H9 (cell line): ENCODE measurements around the gene ZSWIM1. TPM values are rescaled to one million over a fixed set of nuclear protein-coding genes. Genes with fewer than 3 reads are reported as not detected.
A peak's percentile ranks its signal among the peaks of the same experiment; 100 is the strongest.

Source experiments
- DNase-seq: peaks from one replicate; pipeline ENCODE4 v3.0.0-alpha.2; 2017
- H2AFZ ChIP-seq: one replicate; pipeline ENCODE4 v1.6.1; 2013; ENCODE audit warnings: mild to moderate bottlenecking, low read length, control low read depth, moderate library complexity
- H2AK5ac ChIP-seq: 2 replicates; pipeline ENCODE4 v1.6.1; 2013; ENCODE audit warnings: low read length, control low read depth, mixed read lengths; ENCODE audit not compliant: insufficient read length
- H2BK120ac ChIP-seq: one replicate; pipeline ENCODE4 v1.6.1; 2013; ENCODE audit warnings: low read depth, mild to moderate bottlenecking, low read length, control low read depth, inconsistent platforms; ENCODE audit not compliant: poor library complexity, severe bottlenecking
- H2BK12ac ChIP-seq: 2 replicates; pipeline ENCODE4 v1.6.1; 2013; ENCODE audit warnings: low read length, control low read depth, mixed read lengths, low read depth; ENCODE audit not compliant: insufficient read length
- H2BK15ac ChIP-seq: 2 replicates; pipeline ENCODE4 v1.6.1; 2013; ENCODE audit warnings: low read depth, low read length, control low read depth
- H2BK20ac ChIP-seq: one replicate; pipeline ENCODE4 v1.6.1; 2013; ENCODE audit warnings: low read depth, mild to moderate bottlenecking, low read length, control low read depth, inconsistent platforms; ENCODE audit not compliant: poor library complexity, severe bottlenecking
- H2BK5ac ChIP-seq: 2 replicates; pipeline ENCODE4 v1.6.1; 2013; ENCODE audit warnings: low read length, control low read depth, mixed read lengths; ENCODE audit not compliant: insufficient read length
- H3K14ac ChIP-seq: 2 replicates; pipeline ENCODE4 v1.6.1; 2013; ENCODE audit warnings: low read length, control low read depth; ENCODE audit not compliant: insufficient read depth
- H3K18ac ChIP-seq: 2 replicates; pipeline ENCODE4 v1.6.1; 2013; ENCODE audit warnings: low read depth, mild to moderate bottlenecking, mixed read lengths, low read length, control low read depth; ENCODE audit not compliant: insufficient read length
- H3K23ac ChIP-seq: 2 replicates; pipeline ENCODE4 v1.6.1; 2013; ENCODE audit warnings: low read length, control low read depth, mixed read lengths, low read depth; ENCODE audit not compliant: insufficient read length
- H3K23me2 ChIP-seq: 2 replicates; pipeline ENCODE4 v1.6.1; 2013; ENCODE audit warnings: low read depth, mild to moderate bottlenecking, mixed read lengths, low read length, control low read depth; ENCODE audit not compliant: insufficient read length, poor library complexity, severe bottlenecking
- H3K27ac ChIP-seq: 2 replicates; pipeline ENCODE4 v1.5.1; 2013; ENCODE audit warnings: low read length, control low read depth, mixed read lengths, low read depth; ENCODE audit not compliant: insufficient read length
- H3K27me3 ChIP-seq: 2 replicates; pipeline ENCODE4 v1.6.1; 2013; ENCODE audit warnings: low read length, control low read depth, inconsistent platforms; ENCODE audit not compliant: insufficient read depth
- H3K4ac ChIP-seq: 2 replicates; pipeline ENCODE4 v1.6.1; 2013; ENCODE audit warnings: low read depth, mild to moderate bottlenecking, control low read depth, inconsistent platforms, low read length, moderate library complexity
- H3K4me1 ChIP-seq: 2 replicates; pipeline ENCODE4 v1.6.1; 2013; ENCODE audit warnings: low read length, control low read depth, inconsistent platforms; ENCODE audit not compliant: insufficient read depth
- H3K4me2 ChIP-seq: 2 replicates; pipeline ENCODE4 v1.6.1; 2013; ENCODE audit warnings: low read length, control low read depth, mixed read lengths; ENCODE audit not compliant: insufficient read length, insufficient read depth
- H3K56ac ChIP-seq: 2 replicates; pipeline ENCODE4 v1.6.1; 2013; ENCODE audit warnings: low read depth, mild to moderate bottlenecking, mixed read lengths, low read length, control low read depth; ENCODE audit not compliant: insufficient read length
- H3K79me1 ChIP-seq: 2 replicates; pipeline ENCODE4 v1.6.1; 2013; ENCODE audit warnings: low read depth, mild to moderate bottlenecking, moderate library complexity, low read length, control low read depth, inconsistent platforms; ENCODE audit not compliant: insufficient read depth, poor library complexity, severe bottlenecking
- H3K79me2 ChIP-seq: 2 replicates; pipeline ENCODE4 v1.6.1; 2013; ENCODE audit warnings: low read length, control low read depth, inconsistent platforms; ENCODE audit not compliant: insufficient read depth
- H3K9ac ChIP-seq: 2 replicates; pipeline ENCODE4 v1.6.1; 2013; ENCODE audit warnings: low read length, control low read depth, mixed read lengths; ENCODE audit not compliant: insufficient read length; ENCODE audit errors: extremely low read depth
- H3K9me3 ChIP-seq: one replicate; pipeline ENCODE4 v1.6.1; 2013; ENCODE audit warnings: low read depth, low read length, inconsistent platforms; ENCODE audit not compliant: control insufficient read depth
- H3T11ph ChIP-seq: one replicate; pipeline ENCODE4 v1.6.1; 2013; ENCODE audit warnings: mild to moderate bottlenecking, low read length, control low read depth, inconsistent platforms
- H4K20me1 ChIP-seq: one replicate; pipeline ENCODE4 v1.6.1; 2013; ENCODE audit not compliant: control insufficient read depth, insufficient read length, insufficient read depth
- H4K5ac ChIP-seq: 2 replicates; pipeline ENCODE4 v1.6.1; 2013; ENCODE audit warnings: low read depth, mild to moderate bottlenecking, mixed read lengths, low read length, control low read depth; ENCODE audit not compliant: insufficient read length
- H4K8ac ChIP-seq: replicated peaks from 2 replicates; pipeline ENCODE4 v1.6.1; 2013; ENCODE audit warnings: low read length, control low read depth, mixed read lengths, low read depth; ENCODE audit not compliant: insufficient read length
- H4K91ac ChIP-seq: 2 replicates; pipeline ENCODE4 v1.6.1; 2013; ENCODE audit warnings: low read depth, mild to moderate bottlenecking, moderate library complexity, mixed read lengths, low read length, control low read depth; ENCODE audit not compliant: insufficient read length
- H3K27ac Mint-ChIP-seq, 3 experiments: 2 replicates in 2 of 3; 3 replicates in 1 of 3; pipeline ENCODE4 v1.8.0; 2020 to 2021; ENCODE audit warnings: mixed read lengths in 3 of 3, mild to moderate bottlenecking in 1 of 3, moderate library complexity in 1 of 3
- H3K27me3 Mint-ChIP-seq: 2 replicates; pipeline ENCODE4 v1.8.0; 2021; ENCODE audit warnings: low read depth, mild to moderate bottlenecking, moderate library complexity, mixed read lengths
- H3K36me3 Mint-ChIP-seq, 3 experiments: 2 replicates in 2 of 3; 3 replicates in 1 of 3; pipeline ENCODE4 v1.8.0; 2020 to 2021; ENCODE audit warnings: low read depth in 3 of 3, mixed read lengths in 3 of 3; ENCODE audit not compliant: insufficient read depth in 1 of 3
- H3K4me1 Mint-ChIP-seq, 2 experiments: 2 replicates each; pipeline ENCODE4 v1.8.0; 2020; ENCODE audit warnings: mixed read lengths in 2 of 2
- H3K4me3 Mint-ChIP-seq, 2 experiments: 2 replicates in 1 of 2; 3 replicates in 1 of 2; pipeline ENCODE4 v1.8.0; 2020 to 2021; ENCODE audit warnings: mild to moderate bottlenecking in 2 of 2, mixed read lengths in 2 of 2, moderate library complexity in 1 of 2
- H3K9me3 Mint-ChIP-seq, 2 experiments: 2 replicates in 1 of 2; 3 replicates in 1 of 2; pipeline ENCODE4 v1.8.0; 2020; ENCODE audit warnings: mild to moderate bottlenecking in 2 of 2, mixed read lengths in 2 of 2, moderate library complexity in 1 of 2
- WGBS: extraction: QIAGEN DNeasy Blood & Tissue Kit; methylation state at CpG from one replicate; pipeline ENCODE4 v1.1.7; 2013; ENCODE audit warnings: missing lambda C conversion rate, low lambda C conversion rate, mixed read lengths; ENCODE audit not compliant: insufficient read length; ENCODE audit errors: extremely low coverage; 5-methylcytosine and 5-hydroxymethylcytosine counted together
- total RNA-seq: library from RNA; stranded (reverse); gene quantifications from 2 replicates; pipeline ENCODE4 v1.2.1, GENCODE V29; 2021
- TF ChIP-seq, protein P1 (sequence below): fragments of 200-600 bp; sonication (generic); conservative IDR thresholded peaks from 3 replicates; pipeline ENCODE4 v1.8.0; 2021; ENCODE audit warnings: antibody characterized with exemption, mild to moderate bottlenecking

The ZSWIM1 gene
- total RNA-seq, 1 experiment from 2014 or later = 13.0 TPM

GRCh38 chr20:45887346-45887715, 6.3 kb downstream of the ZSWIM1 start, which contains the start of gene SPATA25:
Gene SPATA25, minus strand, starts transcription at chr20:45887622. Its CDS starts 32 bp downstream, at chr20:45887590.
- Histone ChIP-seq H3K9ac (no peak within 1 kb of the TSS), H2BK15ac (no peak within 1 kb of the TSS), H3K18ac (no peak within 1 kb of the TSS), H4K20me1 (no peaks in the 10 kb centered on the region), H3K23me2 (peaks cover 13% of the 10 kb centered on the region), H3K23ac (no peak within 1 kb of the TSS), H3K14ac (no peak within 1 kb of the TSS), H2AK5ac (no peak within 1 kb of the TSS), H4K5ac (no peak within 1 kb of the TSS), H3K4ac (no peak within 1 kb of the TSS), H3K4me2 (no peak within 1 kb of the TSS), H2BK5ac (no peak within 1 kb of the TSS), H4K8ac (no peak within 1 kb of the TSS), H2BK120ac (no peak within 1 kb of the TSS), H3K27ac (no peak within 1 kb of the TSS), H3K79me1 (no peaks in the 10 kb centered on the region), H4K91ac (no peak within 1 kb of the TSS), H3K9me3 (no peaks in the 10 kb centered on the region), H3T11ph (no peak within 1 kb of the TSS), H3K27me3 (no peaks in the 10 kb centered on the region), H3K79me2 (no peaks in the 10 kb centered on the region), H2BK20ac (no peak within 1 kb of the TSS), H2BK12ac (no peak within 1 kb of the TSS), H3K56ac (no peak within 1 kb of the TSS), H3K4me1 (no peaks in the 10 kb centered on the region), H2AFZ (no peak within 1 kb of the TSS)
- no peak for DNase-seq
- WGBS = 100% methylated on average over 1 of the region's 8 CpGs
- Mint-ChIP-seq H3K36me3 (peaks cover 20 to 32% (median 24%) of the 10 kb centered on the region in 3 experiments), H3K4me3 (no peak within 1 kb of the TSS; a peak in 1 of 5 replicates), H3K27me3 (no peaks in the 10 kb centered on the region), H3K9me3 (no peaks in the 10 kb centered on the region; a peak in 1 of 5 replicates), H3K4me1 (peaks cover 4 to 13% of the 10 kb centered on the region in 2 experiments; a peak in 3 of 4 replicates), H3K27ac (peak within 1 kb of the TSS in 1 of 3 experiments; percentile 16; a peak in 1 of 7 replicates)
- TF ChIP-seq, protein P1, sequence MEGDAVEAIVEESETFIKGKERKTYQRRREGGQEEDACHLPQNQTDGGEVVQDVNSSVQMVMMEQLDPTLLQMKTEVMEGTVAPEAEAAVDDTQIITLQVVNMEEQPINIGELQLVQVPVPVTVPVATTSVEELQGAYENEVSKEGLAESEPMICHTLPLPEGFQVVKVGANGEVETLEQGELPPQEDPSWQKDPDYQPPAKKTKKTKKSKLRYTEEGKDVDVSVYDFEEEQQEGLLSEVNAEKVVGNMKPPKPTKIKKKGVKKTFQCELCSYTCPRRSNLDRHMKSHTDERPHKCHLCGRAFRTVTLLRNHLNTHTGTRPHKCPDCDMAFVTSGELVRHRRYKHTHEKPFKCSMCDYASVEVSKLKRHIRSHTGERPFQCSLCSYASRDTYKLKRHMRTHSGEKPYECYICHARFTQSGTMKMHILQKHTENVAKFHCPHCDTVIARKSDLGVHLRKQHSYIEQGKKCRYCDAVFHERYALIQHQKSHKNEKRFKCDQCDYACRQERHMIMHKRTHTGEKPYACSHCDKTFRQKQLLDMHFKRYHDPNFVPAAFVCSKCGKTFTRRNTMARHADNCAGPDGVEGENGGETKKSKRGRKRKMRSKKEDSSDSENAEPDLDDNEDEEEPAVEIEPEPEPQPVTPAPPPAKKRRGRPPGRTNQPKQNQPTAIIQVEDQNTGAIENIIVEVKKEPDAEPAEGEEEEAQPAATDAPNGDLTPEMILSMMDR = no peak
